ENCODE results near the gene LRP5.
A peak's percentile ranks its signal among the peaks of the same experiment; 100 is the strongest.

LRP5 gene

GRCh38 chr11:68371171-68372041 lies 59.0 kb downstream of the LRP5 start:
- peak overlapping the region; percentile 98 for H3K27ac Mint-ChIP-seq
- ATAC-seq, result peak; percentile 79
- H3K36me3 Mint-ChIP-seq, result peaks cover 30% of the 10 kb centered on the region
- H3K4me1 Mint-ChIP-seq, result peaks cover 79% of the 10 kb centered on the region
- H3K9me3 Mint-ChIP-seq, result peaks cover 3% of the 10 kb centered on the region
- H3K27me3 Mint-ChIP-seq, result peaks cover 24% of the 10 kb centered on the region
- peak overlapping the region; percentile 83 for H3K4me3 Mint-ChIP-seq

DNA sequence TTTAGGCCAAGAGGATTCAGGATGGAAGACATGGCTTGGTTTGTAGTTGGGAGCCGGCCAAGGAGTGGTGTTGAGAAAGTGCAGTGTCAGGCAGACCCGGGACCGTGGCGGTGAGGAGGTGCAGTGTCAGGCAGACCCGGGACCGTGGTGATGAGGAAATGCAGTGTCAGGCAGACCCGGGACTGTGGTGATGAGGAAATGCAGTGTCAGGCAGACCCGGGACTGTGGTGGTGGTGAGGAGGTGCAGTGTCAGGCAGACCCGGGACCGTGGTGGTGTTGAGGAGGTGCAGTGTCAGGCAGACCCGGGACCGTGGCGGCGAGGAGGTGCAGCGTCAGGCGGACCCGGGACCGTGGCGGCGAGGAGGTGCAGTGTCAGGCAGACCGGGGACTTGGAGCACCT lies 59.7 kb downstream of the LRP5 start:
- H3K27me3 Mint-ChIP-seq, result peaks cover 24% of the 10 kb centered on the region
- peaks cover 3% of the 10 kb centered on the region for H3K9me3 Mint-ChIP-seq
- peak overlapping the region; percentile 98 for H3K27ac Mint-ChIP-seq
- peak overlapping the region; percentile 83 for H3K4me3 Mint-ChIP-seq
- peaks cover 79% of the 10 kb centered on the region for H3K4me1 Mint-ChIP-seq
- H3K36me3 Mint-ChIP-seq, result peaks cover 22% of the 10 kb centered on the region
- ATAC-seq, result no peak

DNA sequence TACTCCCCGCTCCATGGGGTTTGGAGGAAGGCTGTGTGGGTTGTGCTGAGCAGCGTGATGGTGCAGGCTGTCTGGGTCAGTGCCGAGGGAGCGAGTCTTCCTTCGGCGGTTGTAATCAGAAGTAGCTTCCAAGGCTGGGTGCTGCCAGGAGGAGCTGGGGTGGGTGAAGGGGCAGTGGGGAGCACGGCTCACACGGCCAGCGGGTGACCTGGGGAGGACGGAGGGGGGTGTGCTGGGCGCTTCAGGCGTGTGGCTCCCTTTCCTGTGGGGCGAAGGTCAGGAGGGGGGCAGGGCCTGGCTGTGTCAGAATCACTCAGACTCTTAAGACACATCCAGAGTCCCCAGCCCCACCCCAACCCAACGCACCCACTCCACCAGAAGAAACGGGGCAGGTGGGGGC lies 60.2 kb downstream of the LRP5 start:
- Mint-ChIP-seq H3K9me3 (peaks cover 3% of the 10 kb centered on the region), H3K36me3 (peaks cover 17% of the 10 kb centered on the region), H3K4me1 (peaks cover 75% of the 10 kb centered on the region), H3K27me3 (peaks cover 24% of the 10 kb centered on the region), H3K27ac (peak overlapping the region; percentile 98), H3K4me3 (no peak overlapping the region)
- no peak for ATAC-seq

DNA sequence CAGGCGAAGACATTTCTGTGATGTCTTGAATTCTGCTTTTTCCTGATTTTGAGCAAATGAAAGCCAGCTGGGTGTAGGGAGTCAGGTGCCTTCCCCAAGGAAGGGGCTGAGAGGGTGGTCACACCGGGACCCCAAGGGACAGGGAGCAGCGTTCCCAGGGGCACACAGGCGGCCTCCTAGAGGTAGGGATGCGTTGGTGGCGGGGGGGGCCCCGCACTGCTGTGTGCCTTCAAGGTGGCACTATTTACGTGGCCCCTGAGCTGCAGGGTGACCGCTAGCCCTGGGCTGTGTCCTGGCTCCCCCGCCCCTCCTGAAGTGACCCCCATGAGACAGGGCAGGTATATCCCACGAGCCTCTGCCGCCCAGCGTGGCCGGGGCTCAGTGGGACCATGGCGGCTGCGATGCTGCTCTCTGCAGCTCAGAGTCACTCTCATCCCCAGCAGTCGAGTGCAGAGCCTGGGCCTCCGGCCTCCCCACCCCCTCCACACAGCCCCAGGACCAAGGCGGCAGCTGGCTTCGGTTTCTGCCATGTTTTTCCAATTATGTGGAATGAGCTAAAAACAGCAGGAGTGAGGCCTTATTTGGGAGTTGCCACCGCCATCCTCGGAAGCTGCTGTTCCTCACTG lies 60.9 kb downstream of the LRP5 start:
- Mint-ChIP-seq H3K4me1 (peaks cover 68% of the 10 kb centered on the region), H3K27ac (peak overlapping the region; percentile 98), H3K36me3 (peaks cover 16% of the 10 kb centered on the region), H3K9me3 (peaks cover 3% of the 10 kb centered on the region), H3K27me3 (peaks cover 24% of the 10 kb centered on the region), H3K4me3 (no peak overlapping the region)
- no peak for ATAC-seq

DNA sequence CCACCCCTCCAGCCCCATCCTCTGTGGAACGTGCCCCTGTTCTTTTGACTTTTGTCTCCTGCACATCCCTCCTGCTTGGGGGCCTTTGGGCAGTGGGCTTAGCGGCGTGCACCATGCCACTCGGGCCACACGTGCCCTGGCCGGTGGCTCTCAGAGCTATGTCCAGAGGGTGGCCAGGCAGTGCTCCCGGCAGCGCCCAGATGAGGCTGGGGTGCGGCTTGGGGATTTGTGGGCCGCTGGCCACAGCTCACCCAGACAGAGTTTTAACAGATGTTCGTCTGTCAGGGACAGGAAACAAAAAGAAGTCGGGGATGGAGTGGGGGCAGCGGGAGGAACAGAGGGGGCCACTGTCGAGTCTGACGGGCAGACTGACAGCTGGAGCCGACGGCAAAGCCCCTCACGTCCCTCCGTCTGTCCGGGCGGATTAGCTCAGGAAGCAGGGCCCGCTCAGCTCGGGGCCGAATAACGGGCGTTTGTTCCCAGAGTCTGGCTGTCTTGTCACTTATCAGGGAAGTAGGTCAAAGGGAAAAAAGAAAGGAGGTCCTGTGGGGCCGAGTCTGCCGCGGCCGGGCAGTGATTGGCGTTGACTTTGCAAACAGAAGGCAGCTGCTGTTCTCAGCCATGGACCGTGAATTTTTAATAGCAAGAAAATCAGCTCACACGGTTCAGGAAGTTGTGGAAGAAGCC lies 61.6 kb downstream of the LRP5 start:
- peaks cover 16% of the 10 kb centered on the region for H3K36me3 Mint-ChIP-seq
- peaks cover 62% of the 10 kb centered on the region for H3K4me1 Mint-ChIP-seq
- peaks cover 24% of the 10 kb centered on the region for H3K27me3 Mint-ChIP-seq
- H3K4me3 Mint-ChIP-seq, result peak overlapping the region; percentile 26
- peak overlapping the region; percentile 98 for H3K27ac Mint-ChIP-seq
- H3K9me3 Mint-ChIP-seq, result peaks cover 3% of the 10 kb centered on the region
- no peak for ATAC-seq

GRCh38 chr11:68374531-68374930 lies 62.1 kb downstream of the LRP5 start:
- Mint-ChIP-seq H3K9me3 (peaks cover 3% of the 10 kb centered on the region), H3K36me3 (peaks cover 16% of the 10 kb centered on the region), H3K4me1 (peaks cover 61% of the 10 kb centered on the region), H3K27ac (peak overlapping the region; percentile 98), H3K27me3 (peaks cover 24% of the 10 kb centered on the region), H3K4me3 (no peak overlapping the region)
- no peak for ATAC-seq

GRCh38 chr11:68375337-68375736 lies 62.9 kb downstream of the LRP5 start:
- Mint-ChIP-seq H3K27me3 (peaks cover 24% of the 10 kb centered on the region), H3K36me3 (peaks cover 16% of the 10 kb centered on the region), H3K9me3 (peaks cover 3% of the 10 kb centered on the region), H3K4me1 (peaks cover 64% of the 10 kb centered on the region), H3K4me3 (no peak overlapping the region), H3K27ac (no peak overlapping the region)
- no peak for ATAC-seq

DNA sequence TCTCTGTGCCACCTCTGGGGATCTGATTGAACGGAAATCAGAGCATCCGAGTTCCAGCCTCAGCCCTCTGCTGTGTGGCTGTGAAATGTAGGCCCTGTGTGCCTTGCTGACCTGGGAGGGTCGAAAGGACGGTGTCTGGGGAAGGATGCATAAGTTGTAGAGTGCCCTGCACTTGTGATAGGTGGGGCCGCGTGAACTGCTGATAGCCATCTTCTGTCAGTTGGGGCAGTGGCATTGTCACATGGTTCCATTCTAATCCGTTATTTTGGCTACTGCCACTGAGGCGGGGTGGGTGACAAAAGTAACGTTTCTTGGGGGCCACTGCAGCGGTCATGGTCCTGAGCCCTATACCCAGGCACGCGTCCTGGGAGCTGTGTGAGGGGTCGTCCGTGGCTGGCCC lies 63.4 kb downstream of the LRP5 start:
- Mint-ChIP-seq H3K9me3 (peaks cover 3% of the 10 kb centered on the region), H3K27me3 (peaks cover 24% of the 10 kb centered on the region)
- no peak for ATAC-seq

DNA sequence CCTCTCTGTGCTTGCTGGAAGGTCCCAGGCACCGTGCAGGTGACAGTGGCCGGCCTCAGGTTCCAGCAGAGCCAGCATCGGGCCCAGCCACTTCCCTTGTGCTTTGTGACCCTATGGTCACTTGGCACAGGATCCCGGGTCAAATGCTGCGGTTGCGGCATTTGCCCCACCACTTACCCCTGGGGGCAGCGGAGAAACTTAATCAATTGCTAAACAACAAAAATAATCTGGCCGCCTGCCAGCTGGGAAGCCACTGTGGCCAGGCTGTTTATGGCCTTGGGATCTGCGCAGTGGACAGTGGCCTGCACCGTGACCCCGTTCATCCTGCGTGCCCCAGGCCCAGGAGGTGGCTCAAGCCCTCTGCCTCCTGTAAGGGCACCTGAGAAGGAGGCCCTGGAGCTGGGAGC lies 65.0 kb downstream of the LRP5 start:
- ATAC-seq, result no peak
- peak overlapping the region; percentile 59 for H3K27ac Mint-ChIP-seq
- H3K4me3 Mint-ChIP-seq, result no peak overlapping the region
- H3K4me1 Mint-ChIP-seq, result peaks cover 64% of the 10 kb centered on the region
- no peaks in the 10 kb centered on the region for H3K9me3 Mint-ChIP-seq
- peaks cover 13% of the 10 kb centered on the region for H3K27me3 Mint-ChIP-seq
- peaks cover 7% of the 10 kb centered on the region for H3K36me3 Mint-ChIP-seq

More for the DNA sequence above, 63.4 kb downstream of the LRP5 start:
- H3K36me3 Mint-ChIP-seq, result peaks cover 16% of the 10 kb centered on the region
- H3K4me1 Mint-ChIP-seq, result peaks cover 64% of the 10 kb centered on the region
- no peak overlapping the region for H3K27ac Mint-ChIP-seq
- no peak overlapping the region for H3K4me3 Mint-ChIP-seq

- Mint-ChIP-seq H3K9me3 (no peaks in the 10 kb centered on the region), H3K4me3 (no peak overlapping the region), H3K27ac (peak overlapping the region; percentile 96), H3K4me1 (peaks cover 55% of the 10 kb centered on the region), H3K36me3 (peaks cover 6% of the 10 kb centered on the region), H3K27me3 (peaks cover 2% of the 10 kb centered on the region)
- no peak for ATAC-seq
These were observed 66.8 kb downstream of the LRP5 start for GRCh38 chr11:68379206-68379605.

DNA sequence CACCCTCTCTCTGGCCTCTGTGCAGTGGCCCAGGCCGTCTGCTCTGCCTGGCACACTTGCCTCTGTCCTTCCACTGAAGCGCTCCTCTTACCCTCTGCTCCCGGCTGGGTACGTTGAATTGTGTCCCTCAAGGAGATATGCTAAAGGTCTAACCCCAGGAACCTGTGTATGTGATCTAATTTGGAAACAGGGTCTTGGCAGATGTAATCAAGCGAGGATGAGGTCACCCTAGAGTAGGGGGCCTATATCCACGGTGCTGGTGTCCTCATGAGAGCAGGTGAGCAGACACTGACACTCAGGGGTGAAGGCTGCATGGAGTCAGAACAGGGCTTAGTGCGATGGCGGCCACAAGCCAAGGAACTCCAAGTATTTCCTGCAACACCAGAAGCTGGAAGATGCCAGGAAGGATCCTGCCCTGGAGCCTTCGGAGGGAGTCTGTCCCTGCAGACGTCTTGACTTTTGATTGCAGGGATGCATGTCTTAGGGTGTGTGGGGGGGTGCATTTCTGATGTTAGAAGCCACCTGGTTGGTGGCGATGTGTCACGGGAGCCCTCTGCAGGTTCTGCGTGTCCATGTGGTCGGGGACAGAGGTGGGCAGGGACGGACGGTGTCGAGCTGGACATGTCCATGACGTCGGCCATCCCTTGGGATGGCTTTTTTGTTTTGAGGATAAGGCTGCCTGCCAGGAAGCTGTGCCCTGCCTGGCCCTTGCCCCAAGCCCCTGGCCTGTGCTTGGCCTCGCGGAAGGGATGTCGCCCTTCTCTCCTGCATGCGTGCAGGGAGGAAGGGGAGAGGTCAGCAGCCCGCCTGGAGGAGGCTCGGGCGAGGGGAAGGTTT lies 68.6 kb downstream of the LRP5 start:
- Mint-ChIP-seq H3K9me3 (no peaks in the 10 kb centered on the region), H3K4me3 (peak overlapping the region; percentile 74)

GRCh38 chr11:68381716-68382115 lies 69.3 kb downstream of the LRP5 start:
- no peak for ATAC-seq
- H3K36me3 Mint-ChIP-seq, result no peaks in the 10 kb centered on the region
- peak overlapping the region; percentile 96 for H3K27ac Mint-ChIP-seq
- no peaks in the 10 kb centered on the region for H3K9me3 Mint-ChIP-seq
- H3K27me3 Mint-ChIP-seq, result no peaks in the 10 kb centered on the region
- H3K4me1 Mint-ChIP-seq, result peaks cover 42% of the 10 kb centered on the region
- peak overlapping the region; percentile 23 for H3K4me3 Mint-ChIP-seq

More for the DNA sequence above, 68.6 kb downstream of the LRP5 start:
- Mint-ChIP-seq H3K4me1 (peaks cover 42% of the 10 kb centered on the region), H3K36me3 (no peaks in the 10 kb centered on the region), H3K27me3 (no peaks in the 10 kb centered on the region), H3K27ac (peak overlapping the region; percentile 96)
- peak; percentile 42 for ATAC-seq

GRCh38 chr11:68382358-68382998 lies 70.1 kb downstream of the LRP5 start:
- no peaks in the 10 kb centered on the region for H3K27me3 Mint-ChIP-seq

GRCh38 chr11:68383976-68384501 lies 71.6 kb downstream of the LRP5 start:
- peak overlapping the region; percentile 96 for H3K27ac Mint-ChIP-seq
- no peaks in the 10 kb centered on the region for H3K36me3 Mint-ChIP-seq
- H3K4me3 Mint-ChIP-seq, result no peak overlapping the region
- no peaks in the 10 kb centered on the region for H3K27me3 Mint-ChIP-seq
- H3K9me3 Mint-ChIP-seq, result no peaks in the 10 kb centered on the region
- ATAC-seq, result no peak
- peaks cover 42% of the 10 kb centered on the region for H3K4me1 Mint-ChIP-seq

More at GRCh38 chr11:68382358-68382998, 70.1 kb downstream of the LRP5 start:
- peak overlapping the region; percentile 96 for H3K27ac Mint-ChIP-seq
- H3K4me1 Mint-ChIP-seq, result peaks cover 42% of the 10 kb centered on the region
- no peak for ATAC-seq
- H3K9me3 Mint-ChIP-seq, result no peaks in the 10 kb centered on the region
- H3K4me3 Mint-ChIP-seq, result no peak overlapping the region
- no peaks in the 10 kb centered on the region for H3K36me3 Mint-ChIP-seq
